Transverse colon (tissue), 4 donors: ENCODE results near the gene SP9. TPM values are rescaled to one million over a fixed set of nuclear protein-coding genes. Genes with fewer than 3 reads are reported as not detected.

Experiments
- DNase-seq: peaks from one replicate; pipeline ENCODE4 v3.0.0-alpha.2; 2019
- H3K27ac ChIP-seq, 4 donors: fragments of 200-600 bp; sonication (generic); 2 replicates each; pipeline ENCODE4 v1.5.1; 2016 to 2018; ENCODE audit warnings: inconsistent platforms in 4 of 4
- H3K27me3 ChIP-seq: fragments of 200-600 bp; sonication (generic); 2 replicates; pipeline ENCODE4 v1.5.1; 2017; ENCODE audit warnings: inconsistent platforms
- H3K36me3 ChIP-seq, 4 donors: fragments of 200-600 bp; sonication (generic); 2 replicates each; pipeline ENCODE4 v1.5.1; 2017 to 2019; ENCODE audit warnings: inconsistent platforms in 4 of 4
- H3K4me1 ChIP-seq, 4 donors: fragments of 200-600 bp; sonication (generic); 2 replicates each; pipeline ENCODE4 v1.5.1; 2017 to 2020; ENCODE audit warnings: inconsistent platforms in 4 of 4
- H3K4me3 ChIP-seq, 4 donors: fragments of 200-600 bp; sonication (generic); 1 replicate in 1 of 4; 2 replicates in 3 of 4; pipeline versions ENCODE4 v1.5.1 to v1.6.1; 2017 to 2019; ENCODE audit warnings: inconsistent platforms in 4 of 4
- H3K9me3 ChIP-seq, 2 donors: fragments of 200-600 bp; sonication (generic); 2 replicates each; pipeline ENCODE4 v1.5.1; 2017 to 2019; ENCODE audit warnings: inconsistent platforms in 2 of 2
- CTCF ChIP-seq, 5 experiments: fragments of 200-600 bp in 3 of 5; fragments of 450-650 bp in 2 of 5; sonication (generic) in 3 of 5; IDR thresholded peaks; 1 replicate in 2 of 5; 2 replicates in 3 of 5; pipeline ENCODE4 v1.5.1; 2016 to 2017; ENCODE audit warnings: antibody characterized with exemption in 5 of 5, inconsistent platforms in 3 of 5, mild to moderate bottlenecking in 2 of 5, moderate library complexity in 1 of 5
- EP300 ChIP-seq: sonication (generic); formaldehyde crosslinking; IDR thresholded peaks from one replicate; pipeline ENCODE4 v1.6.1; 2017; ENCODE audit warnings: antibody characterized with exemption, low read depth
- POLR2A ChIP-seq: fragments of 450-650 bp; IDR thresholded peaks from one replicate; pipeline ENCODE4 v1.6.1; 2016; ENCODE audit warnings: antibody characterized with exemption, mild to moderate bottlenecking, moderate library complexity
- POLR2AphosphoS5 ChIP-seq, 3 donors: sonication (generic); formaldehyde crosslinking; IDR thresholded peaks; one replicate each; pipeline ENCODE4 v1.6.1; 2016; ENCODE audit warnings: antibody characterized with exemption in 3 of 3
- WGBS, 2 donors: methylation state at CpG; one replicate each; pipeline ENCODE4 v1.1.5; 2018; ENCODE audit warnings: low coverage in 1 of 2; 5-methylcytosine and 5-hydroxymethylcytosine counted together
- in situ Hi-C, 4 donors: fragments of 200-750 bp; cut with MboI; loops; one replicate each; pipeline versions ENCODE4 v1.15.0 to v1.15.1; 2017; ENCODE audit warnings: low sequenced_read_pairs in 3 of 4, low pct_ligation_motif_present in 1 of 4, low pct_unique_long_range_greater_than_20kb in 1 of 4
- intact Hi-C: fragments of 100-400 bp; cut with DNase I; formaldehyde crosslinking; loops from one replicate; pipeline ENCODE4 v1.15.1; 2023; ENCODE audit warnings: low total_unique reads
- total RNA-seq, 4 donors: library from RNA; depleted of rRNA; stranded (reverse); fragments of >200 nt; gene quantifications; one replicate each; pipeline ENCODE4 v1.1.0, GENCODE V29; 2016

Gene SP9
- total RNA-seq, 4 donors from 2014 or later, result not detected

GRCh38 chr2:174331595-174332216 is 3.0 kb upstream of the SP9 start:
- no peaks in the 10 kb centered on the region for H3K9me3 ChIP-seq
- in situ Hi-C loops (loop anchor here (25.0 kb wide), 4 partner anchors 169 to 1319 kb away; no protein-coding TSS in a partner anchor), intact Hi-C loops (no loop called here)
- TF ChIP-seq POLR2AphosphoS5 (IDR thresholded peaks at IDR 0.05) (no peak), POLR2A (no peak), EP300 (no peak), CTCF (IDR thresholded peaks at IDR 0.05) (no peak)
- no peak overlapping the region for H3K27ac ChIP-seq
- H3K4me3 ChIP-seq, result no peak overlapping the region
- WGBS, 2 donors, result 12% methylated on average over 11 of the region's 11 CpGs
- peaks cover 100% of the 10 kb centered on the region for H3K27me3 ChIP-seq
- DNase-seq, result no peak
- H3K4me1 ChIP-seq, result peaks cover 35 to 69% (median 47%) of the 10 kb centered on the region in 4 donors
- no peaks in the 10 kb centered on the region for H3K36me3 ChIP-seq

GRCh38 chr2:174332217-174332963 is 2.4 kb upstream of the SP9 start:
- no peak overlapping the region for H3K27ac ChIP-seq
- intact Hi-C loops, result no loop called here
- H3K9me3 ChIP-seq, result no peaks in the 10 kb centered on the region
- DNase-seq, result no peak
- H3K27me3 ChIP-seq, result peaks cover 100% of the 10 kb centered on the region
- H3K36me3 ChIP-seq, result no peaks in the 10 kb centered on the region
- WGBS, 2 donors, result 6 to 8% methylated on average over 15 to 31 of the region's 31 CpGs
- H3K4me1 ChIP-seq, result peaks cover 30 to 68% (median 46%) of the 10 kb centered on the region in 4 donors
- no peak overlapping the region for H3K4me3 ChIP-seq
- no peak for TF ChIP-seq EP300
- TF ChIP-seq CTCF (IDR thresholded peaks at IDR 0.05), result no peak
- no peak for TF ChIP-seq POLR2A
- no peak for TF ChIP-seq POLR2AphosphoS5 (IDR thresholded peaks at IDR 0.05)
- in situ Hi-C loops, result loop anchor here (25.0 kb wide), 4 partner anchors 170 to 1320 kb away; no protein-coding TSS in a partner anchor

GRCh38 chr2:174333017-174333371 is 1.8 kb upstream of the SP9 start:
- WGBS, 2 donors, result 6 to 17% methylated on average over 8 to 15 of the region's 15 CpGs
- no peak overlapping the region for H3K27ac ChIP-seq
- in situ Hi-C loops, result loop anchor here (25.0 kb wide), 4 partner anchors 171 to 1321 kb away; no protein-coding TSS in a partner anchor
- no peak overlapping the region for H3K4me3 ChIP-seq
- intact Hi-C loops, result no loop called here
- no peaks in the 10 kb centered on the region for H3K36me3 ChIP-seq
- no peak for TF ChIP-seq CTCF (IDR thresholded peaks at IDR 0.05)
- TF ChIP-seq POLR2AphosphoS5 (IDR thresholded peaks at IDR 0.05), result no peak
- no peak for TF ChIP-seq EP300
- TF ChIP-seq POLR2A, result no peak
- H3K4me1 ChIP-seq, result peaks cover 30 to 67% (median 46%) of the 10 kb centered on the region in 4 donors
- no peaks in the 10 kb centered on the region for H3K9me3 ChIP-seq
- peaks cover 100% of the 10 kb centered on the region for H3K27me3 ChIP-seq
- DNase-seq, result no peak

GRCh38 chr2:174333372-174334277 is 1.1 kb upstream of the SP9 start:
- Histone ChIP-seq H3K36me3 (no peaks in the 10 kb centered on the region), H3K4me1 (peaks cover 23 to 62% (median 40%) of the 10 kb centered on the region in 4 donors), H3K27ac (no peak overlapping the region), H3K4me3 (peak overlapping the region in 1 of 4 donors; percentile 17), H3K27me3 (peaks cover 100% of the 10 kb centered on the region), H3K9me3 (no peaks in the 10 kb centered on the region)
- no peak for TF ChIP-seq EP300
- no peak for TF ChIP-seq POLR2AphosphoS5 (IDR thresholded peaks at IDR 0.05)
- no peak for TF ChIP-seq CTCF (IDR thresholded peaks at IDR 0.05)
- no peak for TF ChIP-seq POLR2A
- in situ Hi-C loops, result loop anchor here (25.0 kb wide), 4 partner anchors 171 to 1321 kb away; no protein-coding TSS in a partner anchor
- DNase-seq, result no peak
- intact Hi-C loops, result no loop called here
- 0 to 7% methylated on average over 4 to 41 of the region's 41 CpGs for WGBS, 2 donors
